Suppressor macrophage treated with lipopolysaccharide for 4 hours (primary cell): ENCODE measurements around the gene UXS1.
A peak's percentile ranks its signal among the peaks of the same experiment; 100 is the strongest.

Experiments used
- DNase-seq: peaks from one replicate; pipeline ENCODE4 v3.0.0-alpha.2; 2020

Gene UXS1

DNA sequence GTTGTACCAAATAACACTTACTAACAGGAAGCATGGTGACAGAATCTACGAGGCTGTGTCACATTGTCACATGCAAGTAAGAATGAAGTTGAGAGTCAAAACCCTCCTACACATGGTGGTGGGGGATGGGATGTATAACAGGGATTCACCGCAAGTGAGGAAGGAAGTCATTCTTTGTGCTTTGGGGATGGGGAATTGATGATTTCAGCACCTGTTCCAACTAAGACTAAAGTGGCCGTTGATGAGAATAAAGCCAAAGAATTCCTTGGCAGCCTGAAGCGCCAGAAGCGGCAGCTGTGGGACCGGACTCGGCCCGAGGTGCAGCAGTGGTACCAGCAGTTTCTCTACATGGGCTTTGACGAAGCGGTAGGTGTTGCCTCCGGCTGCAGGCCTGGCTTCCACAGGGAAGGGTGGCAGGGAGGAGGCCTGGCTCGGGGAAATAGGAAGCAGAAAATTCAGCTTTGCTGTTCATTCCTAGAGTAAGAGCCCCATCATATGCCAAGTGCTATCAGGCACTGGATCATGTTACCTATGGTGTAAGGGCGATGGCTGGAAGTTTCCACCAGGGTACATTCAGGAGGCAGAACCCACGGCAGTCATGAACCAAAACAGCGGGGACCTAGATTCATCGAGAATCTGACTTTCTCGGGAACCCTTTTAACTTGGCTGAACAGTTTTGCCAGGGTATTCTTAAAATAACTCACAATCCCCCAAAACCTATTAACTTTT lies 120.3 kb downstream of the UXS1 start:
- DNase-seq, result peak; percentile 46

DNA sequence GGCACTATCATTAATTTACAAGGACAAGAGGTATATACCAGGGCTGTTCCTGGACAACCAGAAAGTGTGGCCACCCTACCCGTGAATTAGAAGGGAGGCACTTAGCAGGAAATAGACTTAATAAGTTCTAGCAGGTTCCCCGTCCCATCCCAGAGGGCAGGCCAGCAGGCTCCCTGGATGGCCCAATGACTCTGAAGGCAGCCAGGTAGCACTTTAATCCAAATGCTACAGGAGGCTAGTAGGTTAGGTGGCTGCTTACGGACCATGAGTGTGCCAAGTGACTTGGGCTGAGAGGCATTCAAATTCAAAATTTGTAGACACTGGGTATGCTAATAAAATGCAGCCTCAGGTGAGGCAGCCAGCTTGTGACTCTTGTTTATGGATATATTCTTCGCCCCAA lies 123.9 kb downstream of the UXS1 start:
- no peak for DNase-seq

DNA sequence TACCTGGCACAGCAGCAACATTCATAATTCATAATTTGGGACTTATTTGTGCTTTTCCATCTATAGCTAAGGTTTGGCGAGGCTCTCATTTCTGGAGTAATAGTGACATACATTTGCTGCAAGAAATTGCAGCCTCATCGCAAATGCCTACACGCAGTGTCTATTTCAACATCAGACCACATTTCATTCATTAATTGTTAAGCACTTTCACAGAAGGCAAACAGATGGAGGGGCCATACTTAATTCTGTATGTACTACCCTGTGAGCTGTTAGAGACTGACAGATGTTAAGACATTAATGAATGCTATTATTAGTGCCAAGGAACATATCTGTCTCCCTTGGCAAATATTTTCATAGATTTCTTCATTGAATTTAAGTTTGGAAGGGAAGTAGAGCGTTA lies 125.7 kb downstream of the UXS1 start:
- no peak for DNase-seq

DNA sequence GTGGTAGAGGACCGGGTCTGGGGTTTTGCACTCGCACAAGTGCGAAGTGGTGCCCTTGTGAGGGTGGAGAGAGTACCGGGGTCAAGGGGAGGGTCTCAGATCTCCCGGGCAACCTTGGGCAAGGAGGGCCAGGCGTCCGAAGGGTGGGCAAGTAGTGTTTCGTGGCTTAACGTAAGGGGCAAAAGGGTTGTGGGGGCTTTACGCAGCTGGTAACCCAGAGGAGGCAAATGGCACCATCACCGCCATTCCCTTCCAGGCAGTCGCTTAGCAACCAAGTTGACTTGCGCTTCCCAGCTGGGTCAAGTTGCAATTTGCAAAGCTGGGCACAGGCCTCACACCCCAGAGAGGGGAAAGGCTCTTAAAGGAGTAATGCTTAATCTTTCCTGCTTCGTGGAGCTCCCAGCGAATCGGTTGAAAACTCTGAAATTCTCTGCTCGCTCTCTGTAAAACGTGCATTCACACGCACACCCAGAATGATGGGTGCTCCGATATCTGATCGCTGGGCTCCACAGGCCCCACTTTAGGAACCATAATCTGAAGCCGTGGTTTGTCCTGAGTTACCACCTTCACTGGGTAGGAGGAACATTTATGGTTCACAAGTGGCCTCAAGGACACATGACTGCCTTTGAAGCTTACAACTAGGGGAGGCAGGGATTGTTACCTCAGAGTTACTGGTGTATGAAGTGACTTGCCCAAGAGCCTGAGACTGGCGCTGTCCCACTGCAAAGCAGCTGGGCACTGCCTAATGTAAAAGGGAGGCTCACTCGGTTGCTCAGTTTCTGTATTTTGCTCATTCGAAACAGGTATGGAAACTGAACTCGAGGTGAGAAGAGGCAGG lies 127.9 kb downstream of the UXS1 start:
- no peak for DNase-seq

DNA sequence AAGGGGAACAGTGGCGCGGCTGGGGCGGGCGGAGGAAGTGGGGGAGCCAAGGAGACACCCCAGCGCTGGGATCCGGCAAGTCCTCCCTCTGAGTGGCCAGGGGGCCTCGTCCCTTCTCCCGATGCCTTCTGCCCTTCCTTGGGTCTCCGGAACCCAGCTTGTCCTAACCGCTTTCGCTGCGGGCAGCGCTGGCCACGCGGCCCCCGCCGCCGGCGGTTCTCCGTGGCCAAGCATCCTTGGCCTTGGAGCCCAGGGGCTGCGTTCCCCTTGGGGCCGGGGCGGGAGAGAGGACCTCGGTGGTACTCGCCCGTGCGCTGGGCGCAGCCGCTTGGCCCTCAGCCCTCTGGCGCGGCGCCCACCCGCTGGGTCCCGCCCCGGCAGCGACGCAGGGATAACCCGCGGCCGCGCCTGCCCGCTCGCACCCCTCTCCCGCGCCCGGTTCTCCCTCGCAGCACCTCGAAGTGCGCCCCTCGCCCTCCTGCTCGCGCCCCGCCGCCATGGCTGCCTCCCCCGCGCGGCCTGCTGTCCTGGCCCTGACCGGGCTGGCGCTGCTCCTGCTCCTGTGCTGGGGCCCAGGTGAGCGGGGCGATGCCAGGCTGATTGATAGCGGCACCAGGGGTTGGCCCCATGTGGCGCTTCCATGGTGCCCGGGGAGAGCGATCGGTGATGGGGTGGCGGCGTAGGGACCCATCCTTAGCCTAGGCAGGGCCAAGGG lies 128.7 kb downstream of the UXS1 start:
- DNase-seq, result no peak

DNA sequence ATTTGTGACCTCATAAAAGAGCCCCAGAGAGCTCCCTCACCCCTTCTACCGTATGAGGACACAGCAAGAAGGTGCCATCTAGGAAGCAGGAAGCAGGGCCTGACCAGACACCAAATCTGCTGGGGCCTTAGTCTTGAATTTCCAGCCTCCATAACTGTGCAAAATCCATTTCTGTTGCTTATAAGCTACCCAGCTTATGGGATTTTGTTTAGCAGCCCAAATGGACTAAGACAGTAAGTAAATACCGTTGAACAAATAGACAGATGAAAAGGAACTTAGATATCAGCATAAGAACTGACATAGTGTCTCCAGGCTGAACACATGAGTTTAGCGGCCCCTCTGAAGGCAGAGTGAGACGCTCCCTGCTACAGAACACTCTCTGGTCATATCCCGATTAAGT lies 130.9 kb downstream of the UXS1 start:
- no peak for DNase-seq

DNA sequence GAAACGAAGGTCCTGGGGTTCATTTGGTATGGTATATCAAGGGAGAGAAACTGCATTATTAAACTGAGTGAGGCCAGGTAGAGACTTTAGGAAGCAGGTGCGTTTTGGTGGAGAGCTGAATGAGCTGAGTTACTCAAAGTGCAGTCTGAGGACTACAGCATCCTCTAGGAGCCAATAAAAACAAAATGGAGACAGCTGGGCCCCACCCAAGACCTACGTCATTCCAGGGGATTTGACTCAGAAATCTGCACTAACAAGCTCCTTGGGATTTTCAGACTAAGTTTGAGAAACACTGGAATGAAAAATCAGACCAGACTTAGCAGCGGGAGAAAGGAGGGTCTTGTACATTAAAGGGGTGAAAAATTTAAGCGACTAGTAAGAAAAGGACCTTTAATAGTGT lies 131.5 kb downstream of the UXS1 start:
- DNase-seq, result no peak

DNA sequence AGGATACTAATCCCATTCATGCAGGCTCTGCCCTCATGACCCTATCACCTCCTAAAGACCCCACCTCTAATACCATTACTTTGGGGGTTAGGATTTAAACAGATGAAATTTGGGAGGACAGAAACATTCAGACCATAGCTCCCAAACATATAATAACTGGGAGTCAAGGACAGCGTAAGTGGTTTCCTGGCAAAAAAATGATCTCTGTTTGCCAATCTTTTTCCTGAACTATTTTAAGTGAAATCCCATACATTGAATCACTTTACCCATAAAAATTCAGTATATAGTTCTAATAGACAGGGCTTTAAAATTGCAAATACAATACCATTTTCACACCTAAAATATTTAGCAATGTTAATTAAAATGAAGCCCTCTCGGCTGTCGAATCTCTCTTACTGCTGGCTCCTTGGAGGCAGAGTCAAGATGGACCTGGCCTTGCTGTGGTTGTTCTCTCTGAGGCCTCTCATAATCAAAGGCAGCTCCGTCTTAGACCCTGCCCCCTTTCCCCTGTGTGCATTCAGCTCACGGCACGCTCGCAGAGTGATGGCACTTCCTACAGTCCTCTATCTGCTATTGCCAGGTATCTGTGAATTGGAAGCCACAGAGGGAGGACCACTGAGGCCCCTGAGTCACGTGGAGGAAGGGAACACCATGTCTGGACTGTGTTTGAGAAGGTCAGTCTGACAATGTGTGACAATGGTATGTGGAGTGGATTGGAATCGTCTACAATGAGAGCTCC lies 132.3 kb downstream of the UXS1 start:
- no peak for DNase-seq

DNA sequence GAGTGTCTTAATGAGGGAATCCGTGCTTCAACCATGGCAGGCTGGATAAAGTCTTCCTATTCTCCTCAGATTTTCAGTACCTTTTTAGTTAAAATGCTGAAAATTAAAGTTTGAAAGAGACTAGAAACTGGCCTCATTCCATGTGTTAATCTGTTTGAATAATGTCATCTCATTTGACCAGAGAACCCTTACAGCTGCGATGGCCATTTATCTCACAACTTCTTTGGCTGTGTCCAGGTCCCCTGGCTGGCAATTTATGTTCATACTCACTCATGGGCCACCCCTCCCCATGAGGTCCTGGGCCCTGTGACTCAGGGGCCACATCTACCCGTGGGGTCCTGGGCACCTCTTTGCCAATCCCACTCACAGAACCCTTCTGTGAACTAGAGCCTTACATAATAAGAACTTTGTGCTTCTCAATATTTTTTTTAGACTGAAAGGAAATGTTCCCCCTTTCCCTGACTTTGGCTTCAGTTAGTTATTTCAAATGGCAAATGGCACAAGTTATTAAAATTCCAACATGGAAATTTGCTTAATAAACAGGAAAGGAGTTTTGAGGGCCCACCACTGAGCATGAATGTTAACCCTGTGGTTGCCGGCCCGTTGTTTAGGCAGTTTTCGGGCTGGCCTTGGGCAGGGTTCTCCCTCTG lies 134.6 kb downstream of the UXS1 start:
- DNase-seq, result no peak

DNA sequence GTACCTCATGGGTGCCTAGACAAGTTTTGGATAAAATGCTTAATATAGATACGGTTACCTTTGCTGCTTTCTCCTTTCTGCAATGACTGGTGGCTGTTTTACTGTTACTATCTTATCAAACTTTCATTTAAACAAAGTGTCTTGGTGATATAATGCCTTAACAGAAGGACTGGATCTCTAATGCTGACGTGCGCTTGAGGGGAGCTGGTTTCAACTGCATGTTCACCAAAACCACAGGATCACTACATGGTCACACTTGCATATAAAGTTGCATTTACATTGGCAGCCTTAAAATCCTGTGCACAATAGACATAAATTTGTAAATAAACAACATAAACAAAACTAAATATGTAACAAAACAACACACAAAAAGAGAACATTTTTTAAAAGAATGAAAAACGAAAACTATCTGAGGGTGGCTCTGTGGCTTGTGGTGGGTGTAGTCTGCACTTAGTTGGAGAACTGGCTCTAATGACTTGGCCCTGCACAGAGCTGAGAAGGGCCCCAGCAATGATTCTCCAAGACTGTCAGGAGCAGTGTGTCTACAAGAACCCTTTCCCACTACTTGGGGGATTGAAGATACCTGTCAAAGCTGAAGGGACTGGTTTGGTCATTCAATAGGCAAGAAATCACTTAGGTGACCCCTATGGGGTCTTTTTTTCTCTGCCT lies 135.5 kb downstream of the UXS1 start:
- no peak for DNase-seq

DNA sequence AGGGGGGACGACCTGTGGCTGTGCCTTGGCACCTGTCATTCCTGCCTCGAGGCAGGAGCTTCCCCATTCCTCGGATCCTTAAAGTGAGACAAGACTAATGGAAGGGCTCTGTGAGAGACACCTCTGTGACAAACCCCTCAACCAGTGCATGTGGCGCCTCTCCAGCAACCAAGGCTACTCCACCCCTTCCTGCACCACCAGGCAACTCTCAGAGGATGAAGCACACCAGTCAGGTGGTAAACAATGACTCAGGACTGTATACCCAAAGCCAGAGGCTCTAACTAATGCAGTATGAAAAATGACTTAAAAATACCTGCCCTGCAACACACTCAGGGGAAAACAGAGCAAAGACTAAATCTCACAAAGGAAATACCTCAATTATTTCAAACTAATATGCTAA lies 136.9 kb downstream of the UXS1 start:
- DNase-seq, result no peak

DNA sequence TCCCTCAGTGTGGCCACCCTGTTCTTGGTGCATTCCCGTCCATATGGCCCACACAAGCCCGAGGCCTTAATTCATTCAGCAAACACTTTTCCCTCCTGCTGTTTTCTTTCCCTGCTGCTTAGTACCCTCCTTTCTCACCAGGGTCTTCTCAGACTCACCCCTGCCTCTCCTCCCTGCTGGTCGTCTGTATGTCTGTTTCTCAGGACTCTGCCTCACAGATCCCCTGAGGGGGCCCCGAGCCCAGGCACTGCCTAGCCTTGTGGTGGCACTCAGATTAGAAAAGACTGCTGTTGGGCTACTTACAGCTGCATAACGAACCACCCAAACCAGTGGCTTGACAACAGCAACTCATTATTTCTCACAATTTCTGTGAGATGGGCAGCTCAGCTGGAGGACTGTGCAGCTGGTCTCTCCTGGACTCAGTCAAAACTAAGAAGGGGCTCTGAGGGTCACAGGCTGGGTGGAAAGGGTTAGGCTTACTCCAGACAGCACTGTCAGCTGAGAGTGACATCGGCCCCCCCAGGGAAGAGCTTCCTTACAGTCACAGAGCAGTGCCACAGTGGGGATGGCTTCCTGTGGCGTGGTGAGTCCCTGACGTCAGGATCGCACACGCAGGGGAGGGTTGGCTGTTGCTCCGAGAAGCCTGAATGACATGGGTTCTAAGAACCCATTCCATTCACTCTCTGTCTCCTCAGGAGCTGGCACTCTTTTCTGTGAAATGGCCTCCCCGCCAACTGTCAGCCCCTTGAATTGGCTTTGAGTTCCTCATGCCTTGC lies 139.0 kb downstream of the UXS1 start:
- DNase-seq, result no peak

DNA sequence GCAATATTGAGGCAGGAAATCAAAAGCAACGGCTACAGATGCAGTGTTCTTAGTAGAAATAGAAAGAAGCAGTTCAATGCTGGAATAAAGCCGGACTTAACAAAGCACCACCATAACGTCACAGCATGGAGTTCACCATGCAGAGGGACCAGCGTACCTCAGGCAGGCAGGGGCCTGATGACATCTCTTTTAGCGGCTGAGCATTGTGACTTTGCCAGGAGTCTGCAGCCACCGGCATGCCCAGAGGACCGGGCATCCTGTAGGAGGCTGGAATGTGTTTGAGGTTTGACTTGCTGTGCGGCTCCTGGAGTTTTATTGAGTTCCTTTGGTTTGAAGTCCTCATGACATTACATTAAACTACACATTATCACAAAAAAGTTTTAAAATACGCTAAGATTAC lies 139.8 kb downstream of the UXS1 start:
- DNase-seq, result no peak

DNA sequence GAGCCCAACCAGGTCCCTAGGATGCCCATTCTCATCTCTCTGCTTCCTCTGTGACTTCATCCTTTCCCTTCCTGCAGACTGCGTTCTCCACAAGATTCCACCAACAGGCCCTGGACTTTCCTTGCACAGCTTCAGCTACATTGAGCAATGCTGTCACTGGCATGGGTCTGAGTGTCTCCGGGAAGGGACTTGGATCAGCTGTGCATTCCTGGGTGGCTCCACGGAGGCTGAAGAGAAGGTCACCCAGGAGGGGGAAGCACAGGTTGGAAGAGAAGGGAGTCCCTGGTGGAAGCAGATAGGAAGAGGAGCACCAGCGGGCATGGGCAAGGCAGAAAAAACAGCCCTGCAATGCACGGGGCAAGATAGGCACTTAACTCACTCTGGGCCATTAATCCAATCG lies 140.5 kb downstream of the UXS1 start:
- DNase-seq, result no peak

DNA sequence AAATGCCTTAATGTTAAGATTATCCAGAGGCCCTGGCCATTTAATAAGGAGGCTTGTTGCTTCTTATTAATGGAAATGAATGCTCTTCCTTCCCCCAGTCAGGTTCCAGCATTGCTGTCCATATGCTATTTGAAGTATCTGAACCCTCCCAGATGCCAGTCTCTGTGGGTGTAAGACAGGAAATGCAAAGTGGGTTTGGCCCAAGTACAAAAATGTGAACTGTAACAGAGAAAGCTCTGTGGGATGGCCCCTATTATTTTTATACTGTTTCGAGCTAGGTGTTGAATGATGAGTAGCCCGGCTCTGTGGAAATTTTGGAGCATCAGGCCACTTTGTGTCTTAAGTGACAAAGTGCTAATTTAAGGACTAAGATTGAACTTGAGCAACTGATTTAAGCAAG lies 141.0 kb downstream of the UXS1 start:
- no peak for DNase-seq

DNA sequence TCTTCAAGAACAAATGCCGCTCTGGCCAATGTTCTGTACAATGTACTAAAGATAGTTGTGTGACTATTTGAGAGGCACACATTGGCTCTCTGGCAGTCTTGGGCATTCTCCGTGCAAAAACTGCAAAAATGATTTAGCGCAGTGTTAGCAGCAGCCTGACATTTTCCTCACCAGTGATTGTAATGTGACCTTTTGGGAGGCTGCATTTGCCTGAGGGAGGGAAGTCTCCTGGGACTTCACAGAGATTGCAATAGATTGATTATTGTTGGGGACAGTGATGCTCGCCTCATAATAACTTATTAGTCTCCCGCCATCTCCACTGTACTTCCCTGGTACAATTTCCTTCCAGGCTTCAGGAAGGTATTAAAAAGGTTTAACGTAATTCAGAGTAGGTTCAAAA lies 149.2 kb downstream of the UXS1 start:
- DNase-seq, result no peak

DNA sequence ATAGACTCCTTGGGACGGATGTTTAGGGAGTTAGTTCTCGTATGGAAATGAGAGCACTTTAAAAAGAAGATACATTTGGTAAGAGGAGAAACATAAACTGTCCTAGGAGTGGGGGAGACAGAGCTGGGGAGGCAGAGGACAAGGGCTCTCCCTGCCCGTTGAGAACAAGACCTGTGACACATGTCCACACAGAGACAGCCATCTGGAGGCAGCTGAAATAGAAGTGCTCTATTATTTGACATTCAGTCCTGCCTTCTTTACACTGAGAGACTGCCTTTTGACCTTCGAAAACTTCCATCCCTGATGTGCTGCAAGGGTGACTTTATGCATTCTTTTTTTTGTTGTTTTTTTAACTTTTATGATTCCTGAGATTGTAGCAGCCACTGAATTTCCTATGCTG lies 150.1 kb downstream of the UXS1 start:
- no peak for DNase-seq
